NCI-H2029 treated with DMSO at 0.1 percent for 48 hours (cell line): Measurements from ENCODE around the gene RMC1.
"Not testable (repeated sequence)": the region's sequence is repeated elsewhere in the genome, so short reads cannot be mapped to it uniquely, and the experiment has no call there.

Experiments
- DNase-seq: peaks from one replicate; lab custom pipeline; 2025; lab: John Stamatoyannopoulos, UW

RMC1 gene

DNA sequence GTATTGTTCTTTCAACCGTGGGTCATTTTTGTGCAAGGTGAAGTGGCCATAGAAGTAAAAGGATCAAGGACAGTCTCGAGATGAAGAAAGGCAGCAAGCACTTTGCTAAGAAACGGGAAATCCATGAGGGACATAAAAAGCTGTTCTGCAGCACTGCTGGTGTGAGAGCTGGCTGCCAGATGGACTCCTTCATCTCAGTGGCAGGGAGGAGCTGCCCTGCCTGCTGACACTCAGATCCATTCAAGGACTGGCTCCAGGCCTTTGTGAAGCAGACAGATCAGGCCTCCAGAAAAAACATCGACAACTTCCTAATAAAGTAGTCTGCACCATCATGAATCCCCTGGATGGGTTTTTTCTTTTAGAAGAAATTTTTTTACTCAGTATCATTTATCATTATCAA is 29.5 kb downstream of the RMC1 start:
- DNase-seq = no peak

DNA sequence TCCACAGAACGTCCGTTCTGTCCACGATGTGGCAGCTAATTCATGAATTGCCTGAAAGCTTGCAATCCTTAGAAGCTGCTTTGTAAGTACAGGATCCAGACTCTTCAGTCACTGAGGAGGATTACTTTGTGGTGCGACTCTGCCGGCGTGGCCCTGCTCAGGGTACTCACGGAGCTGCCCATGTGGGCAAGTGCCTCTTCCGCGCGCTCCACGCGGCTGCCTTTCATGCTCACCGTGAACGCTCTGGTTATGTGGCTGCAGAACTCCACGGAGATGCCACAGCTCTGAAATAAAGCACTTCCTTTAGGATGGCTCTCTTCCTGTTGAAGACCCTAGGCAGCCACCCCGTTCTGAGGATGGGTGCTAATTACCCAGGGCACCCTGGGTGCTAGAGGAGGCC is 31.0 kb downstream of the RMC1 start:
- DNase-seq = no peak

DNA sequence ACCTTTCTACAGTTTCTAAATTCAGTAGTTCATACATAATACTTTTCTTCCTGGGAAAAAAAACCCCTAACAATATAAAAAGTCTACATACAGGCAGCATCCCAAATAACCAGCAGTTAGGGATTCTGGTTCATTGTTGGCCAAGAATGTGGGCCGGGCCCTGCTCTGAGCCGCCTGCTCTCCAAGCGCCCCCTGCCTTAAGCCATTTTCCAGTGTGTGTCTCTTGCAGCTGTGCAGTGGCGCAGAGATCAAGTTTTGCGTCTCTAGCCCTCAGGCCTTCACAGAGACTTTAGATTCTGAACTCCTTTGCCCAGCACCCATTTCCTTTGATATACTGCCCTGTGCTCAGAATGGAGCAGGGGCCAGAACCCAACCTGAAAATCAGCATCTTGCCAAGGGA is 32.9 kb downstream of the RMC1 start:
- no peak for DNase-seq

DNA sequence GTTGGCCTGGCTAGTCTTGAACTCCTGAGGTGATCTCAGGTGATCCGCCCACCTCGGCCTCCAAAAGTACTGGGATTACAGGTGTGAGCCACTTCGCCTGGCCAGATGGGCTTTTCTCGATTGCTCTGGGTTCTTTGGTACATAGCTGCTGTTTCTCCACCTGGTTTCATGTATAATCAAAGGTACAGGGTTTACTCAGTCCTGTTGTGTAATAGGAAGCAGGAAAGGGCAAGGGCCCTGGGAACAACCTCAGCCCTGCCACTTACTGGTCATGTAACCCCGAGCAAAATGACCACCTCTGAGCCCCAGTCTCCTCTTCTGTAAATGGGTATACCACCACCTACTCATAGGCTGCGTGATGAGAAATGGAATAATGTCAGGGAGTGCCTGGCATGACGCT is 34.0 kb downstream of the RMC1 start:
- no peak for DNase-seq

DNA sequence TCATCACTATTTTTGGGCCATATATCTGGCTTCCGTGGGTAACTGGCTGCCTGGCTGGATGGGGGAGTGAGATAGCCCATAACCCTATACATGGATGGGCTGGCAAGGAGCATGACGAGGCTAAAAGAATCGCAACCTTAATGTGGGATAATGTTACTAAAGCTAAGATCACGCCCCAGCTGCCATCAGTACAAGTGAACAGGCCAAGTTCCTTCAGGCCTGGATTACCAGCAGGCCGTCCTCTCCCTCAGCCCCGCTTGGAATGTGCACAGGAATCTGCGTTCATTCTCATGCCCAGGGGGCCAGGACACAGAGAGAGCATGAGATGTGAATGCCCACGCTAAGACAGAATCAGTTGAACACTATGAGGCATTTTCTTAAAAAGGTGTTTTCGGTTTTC is 34.7 kb downstream of the RMC1 start:
- DNase-seq = no peak

DNA sequence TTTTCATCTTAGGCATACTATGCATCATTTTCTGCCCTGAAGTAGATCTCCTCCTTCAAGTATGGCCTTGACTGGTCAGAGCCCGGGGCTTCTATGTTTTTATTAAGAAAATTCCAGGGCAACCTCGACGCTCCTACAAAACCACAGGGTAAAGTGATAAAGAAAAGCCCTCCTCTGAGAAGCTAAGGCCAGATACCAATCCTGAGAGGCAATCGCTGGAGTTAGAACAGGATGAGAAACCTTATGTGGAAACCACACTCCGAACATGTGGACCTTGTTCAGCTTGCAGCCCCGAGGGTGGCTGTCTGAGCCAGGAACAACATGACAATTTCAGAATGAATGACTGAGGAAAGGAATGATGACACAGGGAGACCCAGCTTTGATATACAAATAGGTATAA is 35.6 kb downstream of the RMC1 start:
- no peak for DNase-seq

DNA sequence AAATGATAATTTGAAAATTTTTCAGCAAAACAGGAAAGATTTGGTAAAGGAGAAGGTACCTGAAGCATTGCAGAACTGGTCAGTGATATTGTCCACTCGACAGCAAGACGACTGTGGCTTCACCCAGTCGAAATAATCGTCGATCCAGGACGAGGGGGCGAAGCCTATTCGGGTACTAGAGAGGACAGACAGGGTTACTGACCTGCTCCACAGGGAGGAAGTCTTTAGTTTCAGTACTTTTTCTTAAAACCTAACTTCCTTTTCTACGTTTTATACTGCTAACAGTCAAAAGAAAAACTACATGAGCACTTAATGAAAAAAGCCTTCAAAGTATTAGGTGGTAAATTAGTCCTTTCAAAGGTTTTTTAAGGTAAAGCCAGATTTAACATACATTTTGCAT is 36.0 kb downstream of the RMC1 start:
- DNase-seq = no peak

DNA sequence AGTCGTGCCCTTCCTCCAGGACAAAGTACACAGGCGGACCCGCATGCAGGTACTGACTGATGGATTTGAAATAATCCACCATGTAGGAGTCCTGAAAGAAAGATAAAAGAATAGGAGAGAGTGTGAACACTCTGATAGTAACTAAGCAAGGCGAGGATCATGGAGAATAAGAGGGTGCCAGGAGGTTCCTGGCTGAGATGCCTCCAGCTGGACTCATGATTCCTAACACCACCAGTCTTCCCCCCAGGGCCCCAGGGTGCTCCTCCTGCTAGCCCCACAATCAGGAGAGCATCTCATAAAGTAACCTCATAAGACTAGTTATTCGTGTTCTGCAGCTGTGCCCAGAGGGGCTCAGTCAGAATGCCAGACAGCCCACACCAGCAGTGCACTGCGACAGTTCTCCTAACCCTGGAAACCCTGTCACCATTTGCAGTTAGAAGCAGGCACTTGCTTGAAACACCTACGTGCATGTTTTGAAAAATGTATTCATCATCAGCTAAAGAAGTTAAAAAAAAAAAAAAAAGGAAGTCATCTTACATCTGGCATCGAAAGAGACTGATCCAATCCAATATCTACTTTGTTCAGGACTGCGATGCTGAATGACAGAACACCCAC is 36.7 kb downstream of the RMC1 start:
- no peak for DNase-seq

DNA sequence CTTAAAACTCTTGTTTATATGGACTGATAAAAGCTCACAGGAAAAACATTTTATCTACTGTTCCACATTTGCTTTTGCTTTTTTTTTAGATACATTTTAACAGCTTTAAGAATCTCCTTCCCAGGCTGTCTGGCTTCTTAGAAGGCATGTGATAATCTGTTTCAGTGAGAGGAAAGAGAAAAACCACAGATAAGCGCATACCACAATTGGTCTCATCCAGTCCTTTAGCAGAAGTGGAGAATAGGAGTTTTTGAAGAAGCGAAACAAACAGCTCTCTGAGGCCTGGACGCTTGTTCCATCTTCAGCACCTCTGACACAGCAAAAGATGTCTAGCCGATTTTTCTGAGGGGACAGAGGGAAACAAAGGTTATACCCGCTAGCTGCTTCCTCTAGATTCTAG is 37.6 kb downstream of the RMC1 start:
- DNase-seq = no peak

DNA sequence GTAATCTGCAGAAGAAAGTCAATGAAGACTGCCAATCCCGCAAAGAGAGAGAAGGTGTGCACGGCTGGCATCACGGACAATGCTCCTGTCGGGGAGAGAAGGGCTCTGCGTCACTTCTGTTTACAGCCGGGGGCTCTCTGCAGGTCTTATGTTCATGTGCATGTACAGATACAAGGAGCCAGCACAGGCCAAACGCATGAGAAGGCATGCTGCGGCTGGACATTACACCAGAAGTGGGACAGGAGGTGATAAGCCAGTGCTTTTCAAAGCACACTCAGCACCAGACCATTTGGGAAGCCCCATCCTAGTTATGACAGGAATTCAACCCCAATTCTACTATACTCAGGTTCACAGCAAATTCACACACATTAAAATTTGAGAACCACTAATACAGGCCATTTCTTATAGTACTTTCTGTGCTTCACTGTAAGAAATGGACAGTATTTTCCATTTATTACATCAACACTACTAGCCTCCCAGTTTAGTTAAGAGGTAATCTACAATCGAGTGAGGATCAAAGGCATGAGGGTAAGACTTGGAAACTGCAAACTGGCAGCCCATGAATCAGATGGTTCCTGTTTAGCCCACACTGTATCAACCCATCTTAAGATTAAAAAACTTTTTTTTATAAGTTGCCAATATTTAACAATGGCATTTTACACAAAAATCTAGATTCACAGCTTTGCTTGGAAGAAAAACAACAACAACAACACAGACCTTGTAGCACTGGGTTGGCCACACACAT is 38.2 kb downstream of the RMC1 start:
- no peak for DNase-seq

DNA sequence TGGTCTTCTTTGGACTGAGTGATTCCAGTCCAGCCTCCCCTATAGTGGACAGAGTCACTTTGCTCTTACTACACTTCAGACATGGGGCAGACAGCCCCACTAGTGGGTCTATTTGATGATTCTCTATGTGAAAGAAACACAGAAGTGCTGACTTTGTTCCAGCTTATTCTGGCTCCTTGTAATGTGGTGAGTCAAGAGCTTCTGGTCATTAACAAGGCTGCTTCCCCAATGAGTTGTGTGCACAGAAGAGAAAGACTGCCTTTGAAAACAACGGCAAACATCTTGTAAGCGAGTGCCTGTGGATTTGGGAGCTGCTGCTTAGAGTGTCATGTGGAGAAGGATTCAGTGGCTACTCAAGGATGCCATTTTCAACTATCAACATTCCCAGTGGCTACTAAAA is 39.1 kb downstream of the RMC1 start:
- DNase-seq = no peak

DNA sequence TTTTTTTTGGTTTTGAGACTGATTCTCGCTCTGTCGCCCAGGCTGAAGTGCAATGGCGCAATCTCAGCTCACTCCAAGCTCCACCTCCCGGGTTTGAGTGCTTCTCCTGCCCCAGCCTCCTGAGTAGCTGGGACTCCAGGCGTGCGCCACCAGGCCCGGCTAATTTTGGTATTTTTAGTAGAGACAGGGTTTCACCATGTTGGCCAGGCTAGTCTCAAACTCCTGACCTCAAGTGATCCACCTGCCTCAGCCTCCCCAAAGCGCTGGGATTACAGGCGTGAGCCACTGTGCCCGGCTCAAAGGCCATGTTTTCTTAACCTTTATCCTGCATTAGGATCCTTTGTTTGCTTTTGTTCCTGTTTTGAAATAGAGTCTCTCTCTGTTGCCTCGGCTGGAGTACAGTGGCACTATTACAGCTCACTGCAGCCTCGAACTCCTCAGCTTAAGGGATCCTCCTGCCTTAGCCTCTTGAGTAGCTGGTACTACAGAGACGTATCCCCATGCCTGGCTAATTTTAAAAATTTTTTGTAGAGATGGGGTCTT is 42.0 kb downstream of the RMC1 start:
- DNase-seq = no peak

DNA sequence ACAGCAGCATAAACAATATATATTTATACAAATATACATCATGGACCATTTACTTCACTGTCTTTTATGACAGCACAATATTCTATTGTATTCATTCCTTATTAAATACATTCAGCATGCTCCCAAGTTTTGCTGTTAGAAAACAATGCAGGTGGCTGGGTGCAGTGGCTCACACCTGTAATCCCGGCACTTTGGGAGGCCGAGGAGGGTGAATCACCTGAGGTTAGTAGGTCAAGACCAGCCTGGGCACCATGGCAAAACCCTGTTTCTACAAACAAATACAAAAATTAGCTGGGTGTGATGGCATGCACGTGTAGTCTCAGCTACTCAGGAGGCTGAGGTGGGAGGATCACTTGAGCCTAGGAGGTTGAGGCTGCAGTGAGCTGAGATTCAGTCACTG is 44.0 kb downstream of the RMC1 start:
- DNase-seq = no peak

DNA sequence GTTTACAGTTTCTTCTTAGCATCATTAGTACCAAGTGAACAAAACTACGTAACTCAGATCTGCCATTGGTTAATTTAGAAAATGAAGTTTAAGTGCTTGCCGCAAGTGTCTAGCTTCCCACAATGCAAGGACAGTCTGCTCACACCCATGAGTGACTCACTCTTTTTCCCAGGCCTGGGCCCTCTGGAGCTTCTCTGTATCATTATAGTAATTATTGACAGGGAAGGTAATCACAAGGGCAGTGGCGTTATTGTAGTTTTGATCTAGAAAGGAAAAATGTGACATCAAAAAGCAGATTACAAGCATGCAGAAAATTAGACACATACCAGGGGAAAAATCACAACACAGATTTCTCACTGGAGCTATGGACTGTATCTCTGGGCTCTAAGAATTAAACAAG is 44.5 kb downstream of the RMC1 start:
- DNase-seq = no peak

DNA sequence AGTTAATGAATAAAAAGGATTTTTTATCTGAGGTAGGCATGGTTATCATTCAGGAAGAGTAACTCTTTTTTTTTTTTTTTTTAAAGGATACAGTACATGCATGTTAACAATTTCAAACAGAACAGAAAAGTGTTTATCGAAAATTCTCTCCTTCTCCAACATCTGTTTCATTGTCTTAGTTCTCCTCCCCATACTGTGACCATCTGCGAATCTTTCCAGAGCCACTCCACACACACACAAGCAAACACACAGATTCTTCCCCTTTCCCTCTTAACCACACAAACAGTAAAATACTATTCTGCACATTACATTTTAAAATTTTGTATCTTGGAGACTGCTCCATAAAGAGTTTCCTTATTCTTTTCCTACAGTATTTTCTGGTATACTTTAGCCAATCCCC is 45.0 kb downstream of the RMC1 start:
- DNase-seq = no peak

DNA sequence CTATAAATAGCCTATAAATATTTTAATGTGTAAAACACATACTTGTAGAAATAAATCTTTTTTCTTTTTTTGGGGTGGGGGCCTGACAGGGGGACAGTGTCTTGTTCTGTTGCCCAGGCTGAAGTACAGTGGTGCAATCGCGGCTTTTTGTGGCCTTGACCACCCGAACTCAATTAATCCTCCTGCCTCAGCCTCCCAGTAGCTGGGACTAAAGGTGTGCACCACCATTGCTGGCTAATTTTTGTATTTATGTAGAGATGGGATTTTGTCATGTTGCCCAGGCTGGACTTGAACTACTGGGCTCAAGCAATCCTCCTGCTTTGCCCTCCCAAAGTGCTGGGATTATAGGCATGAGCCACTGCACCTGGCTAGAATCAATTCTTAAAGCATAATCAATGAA is 45.4 kb downstream of the RMC1 start:
- no peak for DNase-seq

DNA sequence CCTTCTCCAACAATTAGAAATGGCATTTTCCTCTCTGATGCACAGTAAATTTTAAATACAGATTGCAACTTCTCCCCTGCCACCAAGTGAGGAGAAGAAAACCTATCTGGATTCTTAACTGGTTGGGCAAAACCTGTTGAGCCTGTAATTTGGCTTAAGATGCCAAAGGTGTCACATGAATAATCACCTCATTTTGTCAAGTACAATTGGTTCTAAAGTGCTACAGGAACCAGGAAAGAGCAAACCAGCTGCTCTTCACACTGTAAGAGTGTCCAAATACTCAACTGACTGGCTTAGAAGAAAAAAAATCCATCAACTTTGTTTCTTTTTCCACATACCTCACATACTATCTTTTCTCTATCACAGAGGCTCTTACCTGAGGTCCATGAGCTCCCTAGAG is 47.6 kb downstream of the RMC1 start:
- peak; percentile 13 for DNase-seq

DNA sequence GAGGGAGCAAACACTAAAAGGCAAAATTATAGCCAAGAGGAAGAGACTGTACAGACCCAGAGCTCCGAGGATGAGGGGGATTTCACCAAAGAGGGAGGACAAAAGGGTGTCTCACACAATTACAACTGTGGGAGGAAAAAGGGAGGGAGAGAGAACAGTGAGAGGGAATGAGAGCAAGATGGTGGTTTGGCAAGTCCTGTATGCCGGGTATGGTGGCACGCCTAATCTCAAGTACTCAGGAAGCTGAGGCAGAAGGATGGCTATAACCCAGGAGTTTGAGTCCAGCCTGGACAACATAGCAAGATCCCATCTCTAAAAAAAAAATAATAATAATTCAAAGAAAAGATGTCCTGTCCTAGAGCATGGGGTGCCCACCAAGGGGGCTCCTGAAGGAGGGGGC is 48.7 kb downstream of the RMC1 start:
- no peak for DNase-seq

DNA sequence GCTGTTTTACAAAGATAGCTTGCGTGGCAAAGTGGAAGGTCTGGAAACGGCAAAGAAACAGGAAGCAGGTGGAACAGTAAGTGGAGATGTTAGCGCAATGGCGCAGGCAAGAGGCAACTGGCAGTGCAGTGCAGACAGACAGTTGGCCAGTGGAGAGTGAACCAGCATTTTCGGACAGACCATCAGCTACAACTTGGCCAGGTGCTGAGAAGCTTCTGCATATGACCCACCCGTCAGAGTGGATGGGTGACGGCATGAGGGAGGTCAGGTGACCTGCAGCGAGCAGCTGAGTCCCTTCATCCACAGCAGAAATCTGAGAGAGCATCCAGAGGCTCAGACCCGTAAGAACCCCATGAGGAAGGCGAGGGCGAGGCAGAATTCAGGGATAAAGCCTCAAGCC is 49.2 kb downstream of the RMC1 start:
- no peak for DNase-seq

DNA sequence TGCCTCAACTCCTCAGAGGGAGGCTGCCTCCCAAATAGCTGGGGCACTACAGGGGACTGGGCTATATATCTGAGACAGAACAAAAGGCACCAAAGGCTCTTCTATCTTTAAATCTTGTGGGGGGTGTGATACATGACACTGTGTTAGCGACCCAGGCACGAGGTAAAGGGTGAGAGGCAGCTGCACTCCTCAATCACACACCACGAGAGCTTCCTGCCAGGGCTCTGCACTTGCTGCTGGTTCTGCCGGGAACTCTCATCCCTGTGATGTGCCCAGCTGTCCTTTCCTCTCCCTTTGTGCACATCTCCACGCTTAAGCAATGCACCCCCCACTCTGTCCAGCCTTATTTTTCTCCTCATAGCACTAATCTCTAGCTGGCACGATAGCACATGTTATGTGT is 50.6 kb downstream of the RMC1 start:
- DNase-seq = no peak

DNA sequence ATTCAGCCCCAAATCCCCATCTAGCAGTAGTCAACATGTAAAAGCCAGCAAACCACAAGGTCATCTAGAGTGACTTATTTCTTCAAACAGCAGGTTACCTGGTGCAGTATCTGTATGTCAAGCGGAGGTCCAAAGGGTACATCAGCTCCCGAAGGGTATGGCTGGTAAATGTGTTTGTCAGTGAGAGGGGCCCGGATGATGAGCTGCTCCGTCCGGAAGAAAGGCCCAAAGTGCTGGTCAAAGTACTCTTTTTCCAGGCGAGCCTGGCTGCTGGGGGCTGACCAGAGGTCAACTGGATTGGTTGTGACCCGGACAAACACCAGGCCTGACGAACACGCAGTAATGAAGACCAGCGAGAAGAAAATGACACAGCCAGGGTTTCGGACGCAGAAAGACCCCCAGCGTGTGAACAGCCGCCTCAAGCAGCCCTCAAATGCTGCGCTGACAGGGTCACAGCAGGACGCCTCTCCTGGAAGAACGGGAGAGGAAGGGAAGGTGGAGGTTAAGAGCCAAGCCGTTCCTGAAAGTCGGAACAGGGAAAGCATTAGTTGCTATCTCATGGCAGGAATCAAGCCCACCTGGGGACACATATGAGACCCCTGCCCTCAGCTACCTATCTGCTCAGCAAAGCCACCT is 53.0 kb downstream of the RMC1 start:
- no peak for DNase-seq

DNA sequence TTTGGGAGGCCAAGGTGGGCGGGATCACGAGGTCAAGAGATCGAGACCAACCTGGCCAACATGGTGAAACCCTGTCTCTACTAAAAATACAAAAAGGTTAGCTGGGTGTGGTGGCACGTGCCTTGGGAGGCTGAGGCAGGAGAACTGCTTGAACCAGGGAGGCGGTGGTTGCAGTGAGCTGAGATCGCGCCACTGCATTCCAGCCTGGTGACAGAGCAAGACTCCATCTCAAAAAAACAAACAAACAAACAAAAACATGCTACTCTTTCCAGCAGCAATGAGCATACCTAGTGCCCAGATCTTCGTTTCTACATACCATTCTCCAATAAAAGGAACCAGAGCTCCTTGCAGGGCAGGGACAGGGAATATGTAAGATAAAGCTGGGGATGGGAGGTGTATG is 54.2 kb downstream of the RMC1 start:
- not testable (repeated sequence) for DNase-seq

DNA sequence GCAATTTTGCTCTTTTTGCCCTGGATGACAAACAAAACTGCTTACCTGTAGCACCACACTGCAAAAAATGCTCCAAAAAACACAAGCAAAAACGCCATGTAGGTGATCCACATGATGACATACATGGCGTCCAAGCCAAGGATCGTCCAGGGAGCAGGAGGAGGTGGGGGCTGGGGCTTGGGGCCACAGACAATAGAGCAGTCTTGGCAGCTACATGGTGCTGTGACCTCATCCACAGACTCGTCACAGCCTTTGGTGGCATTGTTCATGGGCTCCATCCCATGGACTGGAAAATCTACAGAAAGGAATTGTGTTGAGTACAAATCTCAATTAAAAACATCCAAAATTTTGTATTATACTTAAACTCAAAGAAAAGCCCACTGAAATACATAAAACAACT is 56.9 kb downstream of the RMC1 start:
- no peak for DNase-seq
